NCI-H2227 (cell line): Measurements from ENCODE around the gene PIK3C2G.

Experiments
- DNase-seq: peaks from one replicate; lab custom pipeline; 2025; ENCODE audit not compliant: unreplicated experiment; lab: John Stamatoyannopoulos, UW

Gene PIK3C2G

DNA sequence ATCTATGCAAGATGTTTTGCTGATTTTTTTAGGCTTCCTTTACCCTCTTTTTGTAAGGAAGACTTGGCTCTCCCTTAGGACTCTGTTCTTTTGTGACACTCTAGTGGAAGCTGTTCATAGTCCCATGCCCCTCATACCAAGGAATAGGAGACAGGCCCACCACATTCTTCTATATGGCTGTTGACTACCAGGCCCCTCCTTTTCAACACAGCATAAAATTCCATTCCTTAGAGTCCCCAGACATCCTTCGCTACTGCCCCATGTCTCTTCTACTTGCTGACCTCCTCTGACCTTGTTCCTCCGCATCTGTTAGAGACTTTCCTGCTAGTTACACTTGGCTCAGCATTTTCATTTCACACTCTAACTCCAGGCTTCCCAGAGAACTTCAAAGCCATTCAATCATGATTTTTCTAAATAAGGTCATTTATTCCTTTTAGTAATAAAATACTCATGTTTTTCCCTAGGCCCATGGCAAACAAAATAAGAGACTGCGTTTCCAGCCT lies 9.7 kb downstream of the PIK3C2G start:
- DNase-seq, result no peak

DNA sequence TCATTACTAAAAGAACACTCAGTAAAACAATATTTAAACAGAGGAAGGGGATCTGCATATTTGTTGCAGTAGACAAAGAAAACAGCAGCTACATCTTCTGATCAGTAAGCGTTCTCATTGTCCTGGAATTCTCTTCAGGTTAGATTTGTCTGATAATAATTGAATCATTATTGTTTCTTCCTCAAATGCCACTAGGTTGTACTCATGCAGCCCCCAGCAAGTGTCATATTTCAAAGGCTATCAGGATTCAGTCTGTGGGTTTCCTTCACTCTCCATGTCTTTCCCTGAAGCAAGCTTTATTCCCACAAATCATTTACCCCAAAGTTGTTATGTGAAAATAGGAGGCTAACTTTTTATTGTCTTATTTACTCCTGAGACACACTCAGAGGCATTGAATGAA lies 14.7 kb downstream of the PIK3C2G start:
- DNase-seq, result no peak

DNA sequence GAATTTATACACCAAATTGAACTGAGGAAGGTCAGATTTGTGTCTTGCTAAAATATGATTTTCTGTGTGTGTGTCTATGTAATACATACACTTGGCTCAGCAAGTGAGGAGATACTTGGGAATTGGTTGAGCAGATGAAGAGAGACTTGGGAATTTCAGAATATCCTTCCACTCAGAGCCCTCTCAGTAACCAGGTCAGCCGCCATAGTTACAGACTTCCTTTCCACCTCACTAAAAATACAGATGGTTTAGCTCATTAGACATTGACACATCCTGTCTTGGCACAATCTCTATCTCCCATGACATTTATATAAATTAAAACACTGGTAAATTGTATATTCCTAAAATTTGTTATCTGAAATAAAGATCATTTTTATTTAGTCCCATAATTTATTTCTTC lies 15.9 kb downstream of the PIK3C2G start:
- DNase-seq, result no peak

DNA sequence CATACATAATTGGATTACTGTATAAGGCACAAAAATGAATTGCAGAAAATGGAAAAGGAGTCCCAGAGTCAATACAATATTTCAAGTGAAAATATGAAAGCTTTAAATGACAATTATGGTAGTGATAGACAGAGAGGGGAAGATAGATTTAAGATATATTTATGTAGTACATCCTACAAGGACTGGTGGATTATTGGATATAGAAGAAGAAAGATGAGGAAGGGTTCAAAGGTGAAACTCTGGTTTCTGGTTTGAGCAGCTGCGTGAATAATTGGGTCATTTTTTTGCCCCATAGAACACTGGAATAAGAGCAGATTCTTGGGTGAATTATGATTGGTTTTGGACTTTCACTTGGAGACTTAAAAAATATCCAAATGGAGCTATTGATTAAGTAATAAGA lies 19.4 kb downstream of the PIK3C2G start:
- DNase-seq, result no peak

DNA sequence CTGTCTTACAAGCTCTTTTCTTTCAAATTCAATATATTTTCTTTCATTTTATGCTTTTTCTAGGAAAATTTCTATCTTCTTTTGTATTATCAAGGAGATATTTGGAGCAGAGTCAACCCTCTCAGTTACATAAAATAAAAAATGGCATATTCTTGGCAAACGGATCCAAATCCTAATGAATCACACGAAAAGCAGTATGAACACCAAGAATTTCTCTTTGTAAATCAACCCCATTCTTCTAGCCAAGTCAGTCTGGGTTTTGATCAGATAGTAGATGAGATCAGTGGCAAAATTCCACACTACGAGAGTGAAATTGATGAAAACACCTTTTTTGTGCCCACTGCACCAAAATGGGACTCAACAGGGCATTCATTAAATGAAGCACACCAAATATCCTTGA lies 20.6 kb downstream of the PIK3C2G start:
- DNase-seq, result no peak

- peak; percentile 27 for DNase-seq
Observed at GRCh38 chr12:18283831-18284230, 22.5 kb downstream of the PIK3C2G start.

DNA sequence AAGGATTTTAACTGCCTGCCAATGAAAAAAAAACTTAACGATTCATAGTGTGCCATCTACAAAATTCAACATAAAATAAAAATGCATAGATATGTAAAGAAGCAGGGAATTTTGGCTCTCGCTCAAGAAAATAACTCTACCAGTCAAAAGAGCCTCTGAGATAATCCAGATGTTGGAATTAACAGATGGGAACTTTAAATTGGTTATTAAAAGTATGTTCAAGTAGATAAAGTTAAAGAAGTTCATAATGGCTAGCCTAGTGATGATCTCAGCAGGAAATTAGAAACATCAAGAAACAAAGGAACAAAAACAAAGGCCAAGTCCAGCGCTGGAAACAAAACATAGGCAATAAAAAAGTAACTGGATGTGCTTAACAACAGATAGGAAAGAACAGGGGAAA lies 23.1 kb downstream of the PIK3C2G start:
- DNase-seq, result no peak

DNA sequence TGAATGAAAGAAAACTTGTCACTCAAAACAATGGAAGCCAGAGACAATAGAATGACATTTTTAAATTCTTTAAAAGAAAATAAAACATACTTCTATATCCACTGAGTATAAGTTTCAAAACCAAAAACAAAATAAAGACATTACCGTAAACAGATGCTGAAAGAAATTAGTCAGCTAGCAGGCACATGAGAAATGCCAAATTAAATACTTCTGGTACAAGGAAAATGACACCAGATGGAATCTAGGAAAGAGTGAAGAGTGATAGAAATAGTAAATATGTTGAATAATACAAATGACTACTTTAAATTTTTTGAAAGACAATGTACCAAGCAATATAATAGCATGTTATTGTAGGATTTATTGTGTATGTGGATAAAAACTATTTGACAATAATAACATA lies 23.8 kb downstream of the PIK3C2G start:
- DNase-seq, result no peak

DNA sequence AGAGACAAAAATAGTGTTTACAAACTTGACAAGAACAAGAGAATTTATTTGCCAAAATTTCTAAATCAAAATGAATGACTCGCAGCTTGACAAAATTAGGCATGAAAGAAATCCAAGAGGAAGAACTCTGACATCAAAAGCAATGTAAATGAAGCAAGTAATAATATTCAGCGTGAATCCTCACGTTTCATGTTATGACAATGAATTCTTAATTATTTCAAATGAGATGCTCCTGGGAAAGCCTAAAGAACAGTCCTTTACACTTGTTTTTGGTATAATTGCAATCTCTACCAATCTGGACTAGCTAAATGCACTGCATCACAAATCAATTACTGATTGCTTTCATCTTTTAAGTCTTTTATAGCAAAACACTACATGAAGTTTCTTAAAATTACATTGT lies 29.1 kb downstream of the PIK3C2G start:
- no peak for DNase-seq

DNA sequence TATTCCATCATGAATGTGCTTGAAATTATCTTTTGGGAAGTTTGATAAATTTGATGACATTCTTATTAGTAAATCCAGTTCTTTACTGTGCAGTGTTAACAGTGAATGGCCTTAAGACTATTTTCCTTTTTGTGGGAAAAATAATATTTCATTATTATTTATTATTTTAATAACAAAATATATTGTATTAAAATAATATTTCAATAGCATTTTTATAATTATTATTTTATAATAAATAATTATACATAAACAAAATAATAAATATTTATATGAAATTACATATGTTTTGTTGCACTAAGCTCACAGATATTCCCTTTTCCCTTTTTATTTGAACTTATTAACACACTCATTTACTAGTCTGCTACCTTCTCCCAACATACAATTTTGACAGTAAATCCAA lies 33.6 kb downstream of the PIK3C2G start:
- DNase-seq, result no peak

- no peak for DNase-seq
Observed at GRCh38 chr12:18296201-18296908, 35.0 kb downstream of the PIK3C2G start.

GRCh38 chr12:18296909-18297280 lies 35.6 kb downstream of the PIK3C2G start:
- no peak for DNase-seq

DNA sequence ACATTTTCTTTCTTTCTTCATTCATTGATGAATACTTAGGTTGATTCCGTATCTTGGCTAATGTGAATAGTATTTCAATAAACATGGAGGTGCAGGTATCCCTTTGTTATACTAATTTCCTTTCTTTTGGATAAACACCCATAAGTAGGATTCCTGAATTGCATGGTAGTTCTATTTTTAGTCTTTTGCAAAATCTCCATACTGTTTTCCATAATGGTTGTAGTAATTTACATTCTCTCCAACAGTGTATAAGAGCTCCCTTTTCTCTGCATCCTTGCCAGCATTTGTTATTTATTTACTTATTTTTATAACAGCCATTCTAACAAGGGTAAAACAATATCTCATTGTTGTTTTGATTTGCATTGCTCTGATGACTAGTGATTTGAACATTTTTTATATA lies 36.6 kb downstream of the PIK3C2G start:
- no peak for DNase-seq

GRCh38 chr12:18302809-18303430 lies 41.6 kb downstream of the PIK3C2G start:
- no peak for DNase-seq

GRCh38 chr12:18304609-18305008 lies 43.3 kb downstream of the PIK3C2G start:
- DNase-seq, result no peak

DNA sequence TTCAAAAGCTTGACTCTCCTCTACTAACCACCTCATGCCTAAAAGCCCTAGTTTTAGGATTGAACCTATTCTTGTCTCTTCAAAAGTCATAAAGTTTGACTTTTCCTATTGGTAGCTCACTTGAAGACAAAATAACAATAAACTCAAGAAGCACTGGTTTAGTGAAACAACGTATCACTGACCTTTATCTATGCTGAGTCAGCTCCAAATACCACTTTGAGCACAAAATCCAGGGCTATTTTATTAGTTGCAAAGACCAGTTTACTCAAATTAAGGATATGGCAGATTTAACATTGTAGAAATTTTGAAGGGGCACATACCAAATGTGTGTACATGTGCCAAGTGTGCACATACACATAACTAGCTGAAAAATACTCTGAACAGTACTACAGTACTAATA lies 45.0 kb downstream of the PIK3C2G start:
- DNase-seq, result no peak

DNA sequence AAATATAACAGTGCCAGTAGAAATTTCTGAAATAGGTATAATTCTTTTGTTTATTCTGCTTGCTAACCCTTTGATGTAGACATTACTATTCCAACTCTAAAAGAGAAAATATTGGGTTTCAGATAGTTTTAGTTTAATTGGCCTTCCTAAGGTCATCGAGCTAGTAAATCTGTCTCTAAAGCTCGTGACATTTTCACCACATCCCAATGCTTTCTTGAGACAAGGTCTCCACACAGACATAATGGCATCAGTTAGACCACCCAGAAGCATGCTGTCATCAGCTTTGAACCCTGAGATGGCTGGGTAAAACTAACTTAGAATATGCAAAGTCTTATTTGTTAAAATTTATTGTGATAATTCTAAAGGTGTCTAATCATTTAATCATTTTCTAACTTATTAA lies 52.0 kb downstream of the PIK3C2G start:
- DNase-seq, result no peak

GRCh38 chr12:18320036-18320617 lies 58.8 kb downstream of the PIK3C2G start:
- DNase-seq, result peak; percentile 23

DNA sequence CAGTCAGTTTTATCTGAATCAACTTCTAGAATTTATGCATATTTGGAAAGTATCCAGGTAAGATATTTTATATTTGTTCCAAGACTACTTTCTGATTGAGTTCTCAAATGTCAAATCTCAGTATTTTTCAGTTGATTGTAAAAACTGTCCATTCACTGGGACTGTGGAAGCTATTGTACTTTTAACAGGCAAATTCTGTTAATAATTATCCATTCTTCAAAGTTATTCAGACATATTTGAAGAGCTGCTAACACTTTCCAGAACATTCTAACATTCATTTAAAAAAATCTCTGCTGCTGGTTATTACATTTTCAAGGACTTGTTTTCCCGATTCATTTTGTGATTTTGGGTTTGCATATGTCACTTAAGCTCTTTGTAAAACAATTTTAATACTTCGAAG lies 59.7 kb downstream of the PIK3C2G start:
- DNase-seq, result no peak

DNA sequence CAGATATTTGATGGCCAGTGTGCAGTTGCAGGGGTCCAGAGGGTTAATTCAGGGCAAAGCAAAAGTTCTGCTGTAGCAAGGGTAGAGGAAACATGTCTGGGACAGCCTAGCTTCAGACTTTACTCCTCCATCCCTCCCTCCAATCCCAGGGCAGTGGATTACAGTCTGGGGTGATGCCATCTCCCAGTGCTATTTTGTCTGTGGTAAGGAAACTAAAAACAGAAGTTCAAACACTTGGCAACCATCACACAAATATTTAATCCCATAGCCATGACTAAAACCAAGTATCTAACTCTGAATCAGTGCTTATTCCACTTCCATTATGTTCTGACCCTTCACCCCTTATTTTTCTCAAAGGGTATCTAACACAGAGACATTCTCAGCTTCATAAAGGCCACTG lies 61.8 kb downstream of the PIK3C2G start:
- no peak for DNase-seq

GRCh38 chr12:18327036-18327435 lies 65.7 kb downstream of the PIK3C2G start:
- no peak for DNase-seq

- DNase-seq, result no peak
Observed at GRCh38 chr12:18332173-18332572, 70.9 kb downstream of the PIK3C2G start.

DNA sequence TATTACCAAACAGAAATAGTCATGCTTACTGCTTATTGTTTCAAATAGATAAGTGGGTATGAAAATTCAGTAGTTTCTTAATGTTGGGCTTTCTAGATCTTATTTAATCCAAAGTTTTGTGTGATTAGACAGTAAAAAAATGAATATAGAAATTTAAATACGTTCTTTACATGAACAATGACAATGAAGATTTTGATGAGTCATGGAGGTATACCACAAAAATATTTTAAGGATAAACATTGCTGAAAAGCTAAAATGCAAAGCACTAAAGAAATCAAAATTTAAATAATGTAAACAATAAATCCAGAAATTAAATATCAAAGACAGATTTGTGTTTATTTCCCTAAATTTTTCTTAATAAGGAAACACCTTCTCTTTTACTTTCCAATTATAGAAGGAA lies 78.3 kb downstream of the PIK3C2G start:
- no peak for DNase-seq
